H1 (cell line): Measurements from ENCODE around the gene ACKR3. TPM values are rescaled to one million over a fixed set of nuclear protein-coding genes. Genes with fewer than 3 reads are reported as not detected.

Experiments used
- CTCF ChIA-PET: fragments of 300-600 bp; sonication (Branson Sonifier 250); formaldehyde crosslinking; loops from one replicate; lab custom pipeline; 2021; ENCODE audit not compliant: partially characterized antibody; lab: Charles Lee
- POLR2A ChIA-PET: fragments of 300-600 bp; sonication (Branson Sonifier 250); formaldehyde crosslinking; loops from one replicate; lab custom pipeline; 2021; ENCODE audit warnings: inconsistent platforms; ENCODE audit not compliant: partially characterized antibody; lab: Charles Lee
- DNase-seq, 2 experiments: peaks; one replicate each; pipeline versions ENCODE4 v3.0.0 to v3.0.0-alpha.2; 2010 to 2022; ENCODE audit warnings: low spot score in 2 of 2, low read depth in 1 of 2, mixed read lengths in 1 of 2
- FAIRE-seq: peaks from 2 replicates; lab custom pipeline; 2011; peaks lifted over from hg19 to GRCh38; lab: Jason Lieb, UNC
- H2AFZ ChIP-seq: 2 replicates; pipeline ENCODE4 v1.8.1; 2012; ENCODE audit warnings: low read length, inconsistent platforms
- H2AK5ac ChIP-seq: 2 replicates; pipeline ENCODE4 v1.6.1; 2013; ENCODE audit warnings: low read depth, low read length
- H2BK120ac ChIP-seq: replicated peaks from 2 replicates; pipeline ENCODE3; 2013; ENCODE audit warnings: low read depth, low read length, inconsistent platforms
- H2BK12ac ChIP-seq: 2 replicates; pipeline ENCODE4 v1.6.1; 2013; ENCODE audit warnings: low read depth, low read length
- H2BK15ac ChIP-seq: 2 replicates; pipeline ENCODE4 v1.6.1; 2013; ENCODE audit warnings: low read length
- H2BK20ac ChIP-seq: 2 replicates; pipeline ENCODE4 v1.6.1; 2013; ENCODE audit warnings: low read length
- H2BK5ac ChIP-seq: 2 replicates; pipeline ENCODE4 v1.6.1; 2013; ENCODE audit warnings: low read depth, low read length
- H3K14ac ChIP-seq: 2 replicates; pipeline ENCODE4 v1.6.1; 2013; ENCODE audit warnings: inconsistent platforms; ENCODE audit not compliant: insufficient read length
- H3K18ac ChIP-seq: 2 replicates; pipeline ENCODE4 v1.6.1; 2013; ENCODE audit warnings: low read length; ENCODE audit errors: extremely low read depth
- H3K23ac ChIP-seq: 2 replicates; pipeline ENCODE4 v1.6.1; 2013; ENCODE audit warnings: inconsistent platforms; ENCODE audit not compliant: insufficient read length
- H3K23me2 ChIP-seq: 2 replicates; pipeline ENCODE4 v1.6.1; 2013; ENCODE audit warnings: low read depth, low read length
- H3K27ac ChIP-seq: 2 replicates; pipeline ENCODE4 v1.6.1; 2011; ENCODE audit warnings: low read depth, low read length, inconsistent platforms
- H3K27me3 ChIP-seq, 4 experiments: replicated peaks in 1 of 4; 1 replicate in 1 of 4; 2 replicates in 3 of 4; pipeline versions ENCODE4 v1.6.1 to v1.8.1; 2011 to 2013; ENCODE audit warnings: low read length in 3 of 4, mild to moderate bottlenecking in 3 of 4, inconsistent platforms in 2 of 4, mixed read lengths in 2 of 4, moderate library complexity in 1 of 4; ENCODE audit not compliant: control insufficient read depth in 3 of 4, insufficient read depth in 3 of 4; ENCODE audit errors: extremely low read depth in 1 of 4
- H3K36me3 ChIP-seq, 4 experiments: 2 replicates each; pipeline versions ENCODE4 v1.6.1 to v1.8.1; 2011 to 2013; ENCODE audit warnings: mild to moderate bottlenecking in 4 of 4, low read length in 3 of 4, moderate library complexity in 2 of 4, control low read depth in 1 of 4, inconsistent platforms in 1 of 4; ENCODE audit not compliant: insufficient read depth in 4 of 4, control insufficient read depth in 2 of 4
- H3K4ac ChIP-seq: replicated peaks from 2 replicates; pipeline ENCODE3; 2013; ENCODE audit warnings: low read length, low read depth, mixed read lengths, inconsistent platforms; ENCODE audit not compliant: insufficient read length
- H3K4me1 ChIP-seq, 4 experiments: replicated peaks in 1 of 4; 1 replicate in 1 of 4; 2 replicates in 3 of 4; pipeline versions ENCODE4 v1.6.1 to v1.8.1; 2011 to 2013; ENCODE audit warnings: low read length in 3 of 4, inconsistent platforms in 2 of 4, mixed read lengths in 1 of 4; ENCODE audit not compliant: insufficient read depth in 4 of 4, control insufficient read depth in 3 of 4
- H3K4me2 ChIP-seq, 2 experiments: 2 replicates each; pipeline versions ENCODE4 v1.6.1 to v1.8.1; 2011 to 2013; ENCODE audit warnings: low read depth in 2 of 2, low read length in 2 of 2, control low read depth in 1 of 2, inconsistent platforms in 1 of 2, mild to moderate bottlenecking in 1 of 2; ENCODE audit not compliant: insufficient read depth in 1 of 2
- H3K4me3 ChIP-seq, 4 experiments: fragments of 200-600, 300-600 bp in 1 of 4; sonication (generic), shearing (Covaris generic), sonication (Bioruptor Twin) in 1 of 4; 2 replicates each; pipeline versions ENCODE4 v1.5.1 to v1.8.1; 2011 to 2016; ENCODE audit warnings: low read length in 4 of 4, low read depth in 3 of 4, control low read depth in 2 of 4, inconsistent platforms in 2 of 4, mild to moderate bottlenecking in 2 of 4, mixed read lengths in 1 of 4, moderate library complexity in 1 of 4; ENCODE audit not compliant: insufficient read depth in 2 of 4; ENCODE audit errors: extremely low read depth in 1 of 4
- H3K56ac ChIP-seq: replicated peaks from 2 replicates; pipeline ENCODE3; 2013; ENCODE audit warnings: low read depth, mild to moderate bottlenecking, mixed read lengths, low read length, inconsistent platforms; ENCODE audit not compliant: insufficient read length
- H3K79me1 ChIP-seq: 2 replicates; pipeline ENCODE4 v1.6.1; 2013; ENCODE audit warnings: low read depth, low read length, control low read depth
- H3K79me2 ChIP-seq, 2 experiments: 2 replicates each; pipeline versions ENCODE4 v1.6.1 to v1.8.1; 2012 to 2013; ENCODE audit warnings: low read length in 2 of 2, mild to moderate bottlenecking in 2 of 2, inconsistent platforms in 1 of 2; ENCODE audit not compliant: insufficient read depth in 2 of 2, control insufficient read depth in 1 of 2
- H3K9ac ChIP-seq, 4 experiments: replicated peaks in 1 of 4; 1 replicate in 1 of 4; 2 replicates in 3 of 4; pipeline versions ENCODE4 v1.6.1 to v1.8.1; 2011 to 2013; ENCODE audit warnings: low read depth in 3 of 4, low read length in 3 of 4, control low read depth in 2 of 4, mild to moderate bottlenecking in 2 of 4, moderate library complexity in 2 of 4, inconsistent platforms in 1 of 4; ENCODE audit errors: extremely low read depth in 1 of 4
- H3K9me3 ChIP-seq, 2 experiments: 2 replicates each; pipeline versions ENCODE4 v1.6.1 to v1.8.1; 2012 to 2013; ENCODE audit warnings: mild to moderate bottlenecking in 2 of 2, moderate library complexity in 2 of 2, control low read depth in 1 of 2, inconsistent platforms in 1 of 2, low read depth in 1 of 2, low read length in 1 of 2, mixed read lengths in 1 of 2; ENCODE audit not compliant: insufficient read depth in 2 of 2
- H4K20me1 ChIP-seq, 2 experiments: replicated peaks in 1 of 2; 2 replicates each; pipeline versions ENCODE3 to v1.8.1; 2011 to 2013; ENCODE audit warnings: inconsistent platforms in 2 of 2, low read length in 2 of 2, mild to moderate bottlenecking in 1 of 2; ENCODE audit not compliant: insufficient read depth in 2 of 2, control insufficient read depth in 1 of 2
- H4K5ac ChIP-seq: 2 replicates; pipeline ENCODE4 v1.6.1; 2013; ENCODE audit warnings: low read length, low read depth, mixed read lengths, inconsistent platforms; ENCODE audit not compliant: insufficient read length
- H4K8ac ChIP-seq: 2 replicates; pipeline ENCODE4 v1.8.0; 2013; ENCODE audit warnings: mild to moderate bottlenecking, moderate library complexity, low read length, inconsistent platforms; ENCODE audit not compliant: insufficient read depth; ENCODE audit errors: extremely low read depth
- H4K91ac ChIP-seq: replicated peaks from 2 replicates; pipeline ENCODE3; 2013; ENCODE audit warnings: low read length, mixed read lengths, inconsistent platforms; ENCODE audit not compliant: insufficient read length
- CEBPB ChIP-seq: IDR thresholded peaks from 2 replicates; pipeline ENCODE4 v1.6.1; 2012; ENCODE audit warnings: low read depth, low read length
- CHD2 ChIP-seq: IDR thresholded peaks from 2 replicates; pipeline ENCODE4 v1.6.1; 2012; ENCODE audit warnings: low read length, improper control_type of control experiment
- HDAC6 ChIP-seq: IDR thresholded peaks from one replicate; pipeline ENCODE4 v1.7.1; 2012; ENCODE audit warnings: low read depth, mild to moderate bottlenecking, inconsistent platforms, low read length, moderate library complexity
- TAF1 ChIP-seq: IDR thresholded peaks from 2 replicates; pipeline ENCODE4 v1.6.1; 2011; ENCODE audit warnings: mild to moderate bottlenecking, low read depth, low read length
- WGBS, 2 experiments: shearing (Covaris generic) in 1 of 2; methylation state at CpG; one replicate each; pipeline versions ENCODE4 v1.1.6 to v1.1.7; 2013 to 2015; ENCODE audit warnings: low lambda C conversion rate in 2 of 2, mixed read lengths in 2 of 2, inconsistent platforms in 1 of 2, low coverage in 1 of 2, missing lambda C conversion rate in 1 of 2; ENCODE audit not compliant: insufficient replicate concordance in 2 of 2, insufficient coverage in 1 of 2, insufficient read length in 1 of 2; ENCODE audit errors: extremely low coverage in 1 of 2, missing lambda C conversion rate in 1 of 2; 5-methylcytosine and 5-hydroxymethylcytosine counted together
- polyA plus RNA-seq, 7 experiments: library from polyadenylated mRNA; depleted of rRNA in 3 of 7; stranded (reverse) in 5 of 7; unstranded in 2 of 7; fragments of >200 nt in 5 of 7; fragments of 200-250 nt in 2 of 7; gene quantifications; 1 replicate in 5 of 7; 2 replicates in 1 of 7; 4 replicates in 1 of 7; pipeline versions ENCODE4 v1.2.1 to v1.2.3, GENCODE V29; 2011 to 2013; ENCODE audit warnings: missing spikeins in 2 of 7, mixed read lengths in 2 of 7
- total RNA-seq: library from RNA; stranded (reverse); fragmentation: NEBNext Ultra II Directional; extraction: Animal tissue kit (Norgen Biotek cat#: 25700); gene quantifications from 2 replicates; pipeline ENCODE4 v1.2.1, GENCODE V29; 2021

Gene ACKR3
- total and polyA plus RNA-seq, 2 of the 8 experiments (the other 6 are each of a cell fraction or from before 2014, with no cell fraction given), result 1.4 to 24.4 TPM

DNA sequence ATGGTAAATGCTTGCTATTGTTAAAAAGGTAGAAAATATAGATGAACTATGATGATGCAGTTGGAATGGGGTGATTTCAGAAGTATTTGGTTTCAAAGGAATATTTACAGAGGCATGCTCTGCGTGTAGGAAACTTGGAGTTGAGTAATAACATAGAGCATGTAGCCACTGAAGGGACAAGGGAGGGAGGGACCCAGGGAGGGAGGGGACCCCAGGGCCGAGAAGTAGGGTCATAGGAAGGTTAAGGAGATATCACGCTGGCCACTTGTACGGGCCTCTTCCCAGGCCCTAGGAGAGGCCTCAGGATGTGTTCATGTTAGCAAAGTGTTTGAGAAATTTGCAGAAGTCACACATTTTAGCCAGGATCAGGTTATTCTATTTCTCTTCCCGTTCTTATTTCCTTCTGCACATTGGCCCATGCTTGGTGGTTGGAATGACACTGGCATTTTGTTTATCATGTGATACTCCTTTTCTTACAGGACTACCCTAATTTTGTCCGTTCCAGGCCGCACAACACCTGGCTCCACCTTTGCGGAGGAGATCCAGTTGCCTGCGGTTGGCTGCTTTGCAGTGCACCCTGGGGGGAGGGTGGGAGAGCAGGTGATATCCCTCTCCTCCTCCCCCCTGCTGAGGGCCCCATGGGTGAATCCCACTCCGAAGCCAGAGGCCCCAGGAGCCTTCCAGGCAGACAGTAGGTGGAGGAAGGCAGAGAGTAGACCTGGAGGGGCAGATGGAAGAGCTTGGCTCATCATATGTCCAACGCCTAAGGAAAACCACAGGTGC lies 16.9 kb upstream of the ACKR3 start:
- Histone ChIP-seq H3K27ac (no peak overlapping the region), H4K91ac (no peak overlapping the region), H3K79me1 (no peaks in the 10 kb centered on the region), H3K23me2 (no peaks in the 10 kb centered on the region; the same call in 1 of the 2 replicates), H2AK5ac (no peak overlapping the region), H2BK12ac (no peak overlapping the region), H3K56ac (no peak overlapping the region), H2BK15ac (no peak overlapping the region), H3K4me3 (no peak overlapping the region), H3K4me1 (peaks cover 4 to 14% (median 8%) of the 10 kb centered on the region in 4 experiments; a peak in 5 of 7 replicates), H2BK120ac (no peak overlapping the region), H3K18ac (no peak overlapping the region), H4K5ac (no peak overlapping the region), H3K36me3 (no peaks in the 10 kb centered on the region), H3K23ac (no peak overlapping the region), H2AFZ (no peak overlapping the region), H3K9me3 (peaks cover 4% of the 10 kb centered on the region in 2 experiments; a peak in 2 of 4 replicates), H4K20me1 (no peaks in the 10 kb centered on the region), H3K27me3 (no peaks in the 10 kb centered on the region), H2BK20ac (no peak overlapping the region), H2BK5ac (no peak overlapping the region), H3K14ac (no peak overlapping the region), H3K4me2 (no peak overlapping the region), H3K9ac (no peak overlapping the region), H4K8ac (no peak overlapping the region), H3K4ac (no peak overlapping the region), H3K79me2 (no peaks in the 10 kb centered on the region)
- no peak for DNase-seq
- FAIRE-seq, result no peak
- CTCF ChIA-PET, result interaction anchor here (0.8 to 1.5 kb wide), 4 partner anchors 10 to 145 kb away, joined by 3 to 9 read pairs (median 4); partner anchors contain the start of gene ACKR3
- TF ChIP-seq CHD2 (no peak), HDAC6 (no peak), TAF1 (no peak), CEBPB (no peak)
- POLR2A ChIA-PET, result no interaction called here
- 93% methylated on average over 11 of the region's 11 CpGs; no CpG with 5 or more reads in 1 of the 2 experiments for WGBS, 2 experiments
